Esophagus mucosa (tissue), 1 donor: Measurements from ENCODE around the gene CAMSAP1. TPM values are rescaled to one million over a fixed set of nuclear protein-coding genes. Genes with fewer than 3 reads are reported as not detected.

Experiments
- ATAC-seq: fragments of 200-7000 bp; cut with Tn5 transposase; one replicate; pipeline ENCODE4 v1.9.1; 2020
- total RNA-seq: library from RNA; stranded (reverse); gene quantifications from one replicate; pipeline ENCODE4 v1.2.4, GENCODE V29; 2023
- donor health status: DM: yes; HTN: yes; CAD: no.

CAMSAP1 gene
- total RNA-seq, 1 donor from 2014 or later: 52.7 TPM

- no peak for ATAC-seq
These were observed 28.7 kb downstream of the CAMSAP1 start for GRCh38 chr9:135878528-135879236.

- no peak for ATAC-seq
These were observed 29.4 kb downstream of the CAMSAP1 start for GRCh38 chr9:135877791-135878527.

GRCh38 chr9:135876936-135877335, 30.4 kb downstream of the CAMSAP1 start:
- ATAC-seq: no peak

GRCh38 chr9:135874859-135875258, 32.5 kb downstream of the CAMSAP1 start:
- ATAC-seq: no peak

- no peak for ATAC-seq
These were observed 37.4 kb downstream of the CAMSAP1 start for GRCh38 chr9:135869909-135870308.

- ATAC-seq: peak; percentile 25
These were observed 41.8 kb downstream of the CAMSAP1 start for GRCh38 chr9:135865531-135865930.

- peak; percentile 50 for ATAC-seq
These were observed 42.8 kb downstream of the CAMSAP1 start for GRCh38 chr9:135864447-135865049.

- no peak for ATAC-seq
These were observed 44.5 kb downstream of the CAMSAP1 start for GRCh38 chr9:135862809-135863208.

- peak; percentile 71 for ATAC-seq
These were observed 48.7 kb downstream of the CAMSAP1 start for GRCh38 chr9:135858491-135859185.

- no peak for ATAC-seq
These were observed 49.5 kb downstream of the CAMSAP1 start for GRCh38 chr9:135857843-135858242.

GRCh38 chr9:135857371-135857786, 50.0 kb downstream of the CAMSAP1 start:
- no peak for ATAC-seq

- peak; percentile 97 for ATAC-seq
These were observed 55.6 kb downstream of the CAMSAP1 start for GRCh38 chr9:135851748-135852147.

GRCh38 chr9:135850737-135851136, 56.6 kb downstream of the CAMSAP1 start:
- no peak for ATAC-seq

- ATAC-seq: no peak
These were observed 58.2 kb downstream of the CAMSAP1 start for GRCh38 chr9:135849181-135849580.

- ATAC-seq: no peak
These were observed 58.9 kb downstream of the CAMSAP1 start for GRCh38 chr9:135848341-135849047.

GRCh38 chr9:135847833-135848232, 59.5 kb downstream of the CAMSAP1 start:
- no peak for ATAC-seq

- ATAC-seq: peak; percentile 31
These were observed 66.8 kb downstream of the CAMSAP1 start for GRCh38 chr9:135840539-135840938.

- ATAC-seq: peak; percentile 29
These were observed 67.2 kb downstream of the CAMSAP1 start for GRCh38 chr9:135840107-135840506.

- no peak for ATAC-seq
These were observed 67.8 kb downstream of the CAMSAP1 start for GRCh38 chr9:135839516-135839915.

GRCh38 chr9:135835131-135835530, 72.2 kb downstream of the CAMSAP1 start:
- ATAC-seq: peak; percentile 20

GRCh38 chr9:135833864-135834263, 73.5 kb downstream of the CAMSAP1 start:
- ATAC-seq: no peak

GRCh38 chr9:135830496-135830895, 76.8 kb downstream of the CAMSAP1 start:
- ATAC-seq: no peak
